ENCODE results near the gene A2M.

DNA sequence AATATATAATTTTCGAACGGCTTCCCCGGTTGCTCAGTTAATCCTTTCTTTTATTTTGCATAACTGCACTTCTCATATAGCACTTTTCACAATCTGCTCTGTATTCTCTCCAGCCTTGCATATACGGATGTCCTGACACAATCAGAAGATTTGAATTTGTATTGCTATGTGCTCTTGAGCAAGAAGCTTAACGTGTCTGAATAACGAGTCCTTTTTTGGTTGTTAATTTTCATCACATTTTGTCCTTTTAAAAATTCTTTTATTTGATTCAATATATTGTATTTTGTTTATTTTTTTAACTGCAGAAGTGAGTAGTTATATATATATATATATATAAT, 17.6 kb downstream of the A2M start:
- TF ChIP-seq, protein P1, sequence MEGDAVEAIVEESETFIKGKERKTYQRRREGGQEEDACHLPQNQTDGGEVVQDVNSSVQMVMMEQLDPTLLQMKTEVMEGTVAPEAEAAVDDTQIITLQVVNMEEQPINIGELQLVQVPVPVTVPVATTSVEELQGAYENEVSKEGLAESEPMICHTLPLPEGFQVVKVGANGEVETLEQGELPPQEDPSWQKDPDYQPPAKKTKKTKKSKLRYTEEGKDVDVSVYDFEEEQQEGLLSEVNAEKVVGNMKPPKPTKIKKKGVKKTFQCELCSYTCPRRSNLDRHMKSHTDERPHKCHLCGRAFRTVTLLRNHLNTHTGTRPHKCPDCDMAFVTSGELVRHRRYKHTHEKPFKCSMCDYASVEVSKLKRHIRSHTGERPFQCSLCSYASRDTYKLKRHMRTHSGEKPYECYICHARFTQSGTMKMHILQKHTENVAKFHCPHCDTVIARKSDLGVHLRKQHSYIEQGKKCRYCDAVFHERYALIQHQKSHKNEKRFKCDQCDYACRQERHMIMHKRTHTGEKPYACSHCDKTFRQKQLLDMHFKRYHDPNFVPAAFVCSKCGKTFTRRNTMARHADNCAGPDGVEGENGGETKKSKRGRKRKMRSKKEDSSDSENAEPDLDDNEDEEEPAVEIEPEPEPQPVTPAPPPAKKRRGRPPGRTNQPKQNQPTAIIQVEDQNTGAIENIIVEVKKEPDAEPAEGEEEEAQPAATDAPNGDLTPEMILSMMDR (IDR thresholded peaks at IDR 0.05), result no peak
- no peak for TF ChIP-seq EP300 (IDR thresholded peaks at IDR 0.05)

Data from upper lobe of left lung (tissue), 4 donors.